Fibroblast of upper back skin (primary cell): ENCODE measurements around the gene MB.

ENCODE experiments used
- DNase-seq: peaks from one replicate; pipeline ENCODE4 v3.0.0-alpha.2; 2013

MB gene

GRCh38 chr22:35612903-35613302 is 4.2 kb downstream of the MB start:
- no peak for DNase-seq

GRCh38 chr22:35611891-35612576 is 5.1 kb downstream of the MB start:
- DNase-seq = no peak

- DNase-seq = no peak
Observed at GRCh38 chr22:35611200-35611890, 5.8 kb downstream of the MB start.

DNA sequence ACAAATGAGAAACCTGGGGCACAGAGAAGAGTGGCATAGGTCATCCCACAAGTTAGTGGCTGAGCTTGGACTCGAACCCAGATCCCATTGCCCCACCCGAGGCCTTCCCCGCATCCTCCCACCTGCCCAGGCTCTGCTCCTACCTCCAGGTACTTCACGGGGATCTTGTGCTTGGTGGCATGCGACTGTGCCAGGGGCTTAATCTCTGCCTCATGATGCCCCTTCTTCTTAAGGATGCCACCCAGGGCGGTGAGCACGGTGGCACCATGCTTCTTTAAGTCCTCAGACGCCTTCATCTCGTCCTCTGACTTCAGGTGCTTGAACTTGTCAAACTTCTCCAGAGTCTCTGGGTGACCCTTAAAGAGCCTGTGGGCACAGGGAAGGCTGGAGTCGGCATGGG is 6.4 kb downstream of the MB start:
- DNase-seq = no peak

DNA sequence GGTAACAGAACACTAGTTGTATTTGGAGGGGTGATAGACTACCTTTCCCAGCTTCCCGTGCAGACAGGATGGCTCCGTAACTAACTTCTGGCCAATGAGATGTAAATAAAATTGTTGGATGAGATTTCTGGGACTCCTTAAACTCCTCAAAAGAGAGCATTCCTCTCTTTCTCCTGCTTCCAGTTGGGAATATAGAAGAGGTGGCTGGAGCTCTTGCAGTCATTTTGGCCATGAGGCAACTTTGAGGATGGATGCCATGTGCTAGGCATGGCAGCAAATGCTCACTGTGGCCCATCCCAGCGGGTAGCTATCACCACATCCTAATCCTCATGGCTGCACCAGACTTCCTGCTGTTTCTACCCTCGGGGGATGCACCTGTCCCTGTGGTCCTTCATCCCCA is 7.4 kb downstream of the MB start:
- no peak for DNase-seq

DNA sequence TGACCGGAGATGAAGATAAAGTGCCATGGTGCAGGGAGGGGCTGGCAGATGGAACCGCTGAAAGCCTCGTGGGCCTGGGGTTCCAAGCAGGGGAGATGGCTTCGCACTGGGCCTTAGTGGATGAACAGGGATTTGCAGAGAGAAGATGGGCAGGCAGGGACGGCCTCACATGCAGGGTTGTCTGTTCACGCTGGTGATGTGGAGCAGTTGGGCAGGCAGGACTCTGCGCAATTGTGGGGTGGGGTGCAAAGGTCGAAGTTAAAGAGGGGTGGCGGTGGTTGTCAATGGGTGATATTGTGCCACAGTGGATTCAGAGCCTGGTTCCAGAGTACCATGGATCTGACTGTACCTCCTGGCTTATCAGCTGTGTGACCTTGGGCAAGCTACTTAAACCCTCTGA is 7.9 kb downstream of the MB start:
- no peak for DNase-seq

DNA sequence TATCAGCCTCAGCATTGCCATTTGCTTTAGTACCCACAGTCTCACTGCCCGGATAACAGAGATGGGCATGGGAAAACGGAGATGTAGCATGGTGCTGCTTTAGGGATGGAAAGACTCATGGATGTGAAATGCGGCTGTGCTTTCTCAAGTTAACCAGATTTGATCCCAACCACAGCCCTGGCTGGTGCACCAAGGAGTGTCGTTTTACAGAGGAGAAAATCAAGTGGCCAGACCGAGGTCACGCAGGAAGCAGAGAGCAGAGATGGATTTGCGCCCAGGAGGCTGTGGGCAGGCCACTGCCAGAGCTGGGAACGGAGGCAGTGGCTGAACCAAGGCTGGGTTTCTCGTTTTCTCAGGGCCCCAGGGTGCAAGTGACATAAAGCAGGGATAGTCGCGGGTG is 9.0 kb downstream of the MB start:
- DNase-seq = no peak

GRCh38 chr22:35606916-35607315 is 10.2 kb downstream of the MB start:
- DNase-seq = no peak

GRCh38 chr22:35605851-35606481 is 11.2 kb downstream of the MB start:
- DNase-seq = no peak

- DNase-seq = no peak
Observed at GRCh38 chr22:35605369-35605680, 11.8 kb downstream of the MB start.

- peak; percentile 52 for DNase-seq
Observed at GRCh38 chr22:35604621-35605368, 12.3 kb downstream of the MB start.

GRCh38 chr22:35601743-35602615 is 15.2 kb downstream of the MB start:
- peak; percentile 67 for DNase-seq

- DNase-seq = no peak
Observed at GRCh38 chr22:35601013-35601580, 16.0 kb downstream of the MB start.

- no peak for DNase-seq
Observed at GRCh38 chr22:35600476-35600875, 16.7 kb downstream of the MB start.

DNA sequence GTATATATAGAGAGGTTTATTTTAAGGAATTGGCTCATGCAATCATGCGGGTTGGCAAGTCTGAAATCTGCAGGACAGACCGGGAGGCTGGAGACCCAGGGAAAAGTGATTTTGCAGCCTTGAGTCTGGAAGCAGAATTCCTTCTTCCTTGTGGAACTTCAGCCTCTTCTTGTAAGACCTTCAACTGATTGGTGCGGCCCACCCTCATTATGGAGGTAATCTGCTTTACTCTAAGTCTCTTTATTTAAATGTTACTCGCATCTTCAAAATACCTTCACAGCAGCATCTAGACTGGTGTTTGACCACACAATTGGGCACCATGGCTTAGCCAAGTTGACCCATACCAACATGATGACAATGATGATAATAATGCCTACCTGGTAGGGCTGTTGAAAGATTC is 17.8 kb downstream of the MB start:
- DNase-seq = no peak

DNA sequence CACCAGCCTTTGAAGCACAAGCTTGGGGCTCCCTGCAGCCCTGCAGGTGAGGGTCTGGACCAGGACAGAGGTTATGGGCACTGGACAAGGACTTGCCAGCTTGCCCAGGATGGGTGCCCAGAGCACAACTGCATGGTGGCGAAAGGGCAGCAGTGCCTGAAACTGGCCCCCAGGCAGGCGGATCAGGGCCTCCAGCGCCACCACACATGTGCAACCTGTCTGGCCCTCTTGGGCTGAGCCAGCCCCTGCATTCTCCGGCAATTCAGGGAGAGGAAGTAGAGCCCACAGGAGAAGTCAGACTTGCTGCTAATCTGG is 18.8 kb downstream of the MB start:
- DNase-seq = no peak

- no peak for DNase-seq
Observed at GRCh38 chr22:35597692-35598395, 19.3 kb downstream of the MB start.

GRCh38 chr22:35596821-35597220 is 20.3 kb downstream of the MB start:
- no peak for DNase-seq

DNA sequence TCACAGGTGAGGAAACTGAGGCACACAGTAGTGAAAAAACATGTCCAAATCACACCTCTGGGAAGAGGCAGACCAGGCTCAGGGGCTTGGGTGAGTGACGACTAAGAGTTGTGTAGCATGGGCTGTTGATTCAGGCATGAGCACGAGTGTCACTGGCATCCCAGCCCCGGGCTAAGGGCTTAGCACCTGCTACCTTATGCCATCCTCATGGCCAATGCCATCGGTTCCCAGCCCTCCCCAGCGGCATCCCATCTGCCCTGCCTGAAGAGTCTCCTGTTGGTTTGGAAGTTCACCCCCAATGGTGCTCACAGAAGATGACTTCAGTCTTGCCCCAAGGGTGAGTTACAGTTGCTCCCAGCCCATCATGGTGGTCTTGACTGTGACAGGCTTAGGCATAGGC is 22.4 kb downstream of the MB start:
- no peak for DNase-seq

- DNase-seq = no peak
Observed at GRCh38 chr22:35593891-35594470, 23.1 kb downstream of the MB start.

DNA sequence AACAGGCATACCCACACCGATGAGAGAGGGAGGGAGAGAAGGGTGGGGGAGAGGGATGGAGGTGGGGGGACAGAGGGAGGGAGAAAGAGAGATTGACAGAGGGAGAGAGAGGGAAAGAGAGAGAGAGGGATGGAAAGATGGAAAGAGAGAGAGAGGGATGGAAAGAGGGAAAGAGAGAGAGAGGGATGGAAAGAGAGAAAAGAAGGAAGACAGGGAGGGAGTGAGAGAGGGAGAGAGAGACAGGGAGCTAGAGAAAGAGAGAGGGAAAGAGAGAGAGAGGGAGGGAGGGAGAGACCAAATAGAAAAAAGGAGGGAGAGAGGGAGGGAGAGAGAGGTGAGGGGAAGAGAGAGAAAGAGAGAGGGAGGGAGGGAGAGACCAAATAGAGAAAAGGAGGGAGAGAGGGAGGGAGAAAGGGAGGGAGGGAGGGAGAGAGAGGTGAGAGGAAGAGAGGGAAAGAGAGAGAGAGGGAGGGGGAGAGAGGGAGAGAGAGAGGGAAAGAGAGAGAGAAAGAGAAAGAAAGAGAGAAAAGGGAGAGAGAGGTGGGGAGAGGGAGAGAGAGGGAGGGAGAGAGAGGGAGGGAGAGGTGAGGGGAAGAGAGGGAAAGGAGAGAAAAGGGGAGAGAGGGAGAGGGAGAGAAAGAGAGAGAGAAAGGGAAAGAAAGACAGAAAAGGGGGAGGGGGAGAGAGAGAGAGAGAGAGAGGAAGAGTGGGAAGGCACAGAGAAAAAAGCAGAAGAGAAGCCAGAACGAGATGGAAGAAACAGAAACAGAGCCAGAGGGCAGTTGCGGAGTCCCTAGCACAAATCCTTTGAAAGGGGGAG is 23.8 kb downstream of the MB start:
- DNase-seq = no peak
